Astrocyte (in vitro differentiated cells and primary cell): Measurements from ENCODE around the gene TMEM14B.

Source experiments
- EZH2 ChIP-seq: IDR thresholded peaks from 2 replicates; pipeline ENCODE4 v1.6.1; 2012; ENCODE audit warnings: mild to moderate bottlenecking, low read length, inconsistent platforms; ENCODE audit not compliant: insufficient read depth
- TF ChIP-seq, protein P1 (sequence below): IDR thresholded peaks from 2 replicates; pipeline ENCODE4 v1.5.1; 2011; ENCODE audit warnings: low read depth, mild to moderate bottlenecking, inconsistent platforms, low read length, moderate library complexity; ENCODE audit not compliant: insufficient read depth

DNA sequence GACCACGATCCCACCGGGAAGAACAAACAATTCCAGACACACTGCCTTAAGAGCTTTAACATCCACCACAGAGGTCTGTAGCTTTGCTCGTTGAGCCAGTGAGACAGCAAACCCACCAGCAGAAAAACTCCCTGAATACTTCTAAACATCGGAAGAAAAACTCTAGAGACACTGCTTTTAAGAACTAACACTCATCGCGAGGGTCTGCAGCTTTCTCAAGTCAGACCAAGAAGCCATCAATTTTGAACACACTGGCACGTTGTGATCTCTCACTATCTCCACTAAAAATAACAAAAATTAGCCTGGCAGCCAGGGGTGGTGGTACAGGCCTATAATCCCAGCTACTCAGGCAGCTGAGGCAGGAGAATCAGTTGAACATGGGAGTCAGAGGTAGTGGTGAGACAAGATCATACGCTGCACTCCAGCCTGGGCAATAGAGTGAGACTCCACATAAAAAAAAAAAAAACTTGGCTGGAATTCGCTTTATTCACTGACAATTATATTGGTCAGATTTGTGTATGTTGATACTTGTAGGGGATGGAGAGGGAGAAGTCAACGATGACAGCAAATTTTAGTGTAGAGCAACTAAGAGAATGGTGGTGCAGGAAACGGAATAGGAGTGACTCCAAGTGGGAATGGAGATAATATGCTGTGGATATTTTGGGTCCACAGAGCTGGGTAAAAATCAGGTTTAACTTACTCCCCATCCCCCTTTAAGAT, 25.6 kb upstream of the TMEM14B start:
- TF ChIP-seq, protein P1, sequence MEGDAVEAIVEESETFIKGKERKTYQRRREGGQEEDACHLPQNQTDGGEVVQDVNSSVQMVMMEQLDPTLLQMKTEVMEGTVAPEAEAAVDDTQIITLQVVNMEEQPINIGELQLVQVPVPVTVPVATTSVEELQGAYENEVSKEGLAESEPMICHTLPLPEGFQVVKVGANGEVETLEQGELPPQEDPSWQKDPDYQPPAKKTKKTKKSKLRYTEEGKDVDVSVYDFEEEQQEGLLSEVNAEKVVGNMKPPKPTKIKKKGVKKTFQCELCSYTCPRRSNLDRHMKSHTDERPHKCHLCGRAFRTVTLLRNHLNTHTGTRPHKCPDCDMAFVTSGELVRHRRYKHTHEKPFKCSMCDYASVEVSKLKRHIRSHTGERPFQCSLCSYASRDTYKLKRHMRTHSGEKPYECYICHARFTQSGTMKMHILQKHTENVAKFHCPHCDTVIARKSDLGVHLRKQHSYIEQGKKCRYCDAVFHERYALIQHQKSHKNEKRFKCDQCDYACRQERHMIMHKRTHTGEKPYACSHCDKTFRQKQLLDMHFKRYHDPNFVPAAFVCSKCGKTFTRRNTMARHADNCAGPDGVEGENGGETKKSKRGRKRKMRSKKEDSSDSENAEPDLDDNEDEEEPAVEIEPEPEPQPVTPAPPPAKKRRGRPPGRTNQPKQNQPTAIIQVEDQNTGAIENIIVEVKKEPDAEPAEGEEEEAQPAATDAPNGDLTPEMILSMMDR: no peak
- no peak for TF ChIP-seq EZH2
